Activated T-helper 2 cell treated with anti-CD3 and anti-CD28 coated beads, Interferon-gamma antibody, Interleukin-2, Interleukin-4, amounts not matched to agents 10 μg/mL and 5 μg/mL and 100 μg/mL, durations not matched to agents 14 hours and 24 hours and 36 hours (primary cell): ENCODE measurements around the gene SYT5. TPM values are rescaled to one million over a fixed set of nuclear protein-coding genes. Genes with fewer than 3 reads are reported as not detected.
A peak's percentile ranks its signal among the peaks of the same experiment; 100 is the strongest.
"Not testable (repeated sequence)": the region's sequence is repeated elsewhere in the genome, so short reads cannot be mapped to it uniquely, and the experiment has no call there.

Experiments used
- DNase-seq: peaks from one replicate; pipeline ENCODE4 v3.0.0; 2021; ENCODE audit warnings: low spot score
- H3K27ac Mint-ChIP-seq: one replicate; pipeline ENCODE4 v1.8.0; 2021; ENCODE audit warnings: mixed read lengths
- H3K27me3 Mint-ChIP-seq: one replicate; pipeline ENCODE4 v1.8.0; 2021; ENCODE audit warnings: low read depth, mixed read lengths
- H3K36me3 Mint-ChIP-seq: one replicate; pipeline ENCODE4 v1.8.0; 2021; ENCODE audit warnings: low read depth, mixed read lengths
- H3K4me1 Mint-ChIP-seq: one replicate; pipeline ENCODE4 v1.8.0; 2021; ENCODE audit warnings: low read depth, mixed read lengths
- H3K4me3 Mint-ChIP-seq: one replicate; pipeline ENCODE4 v1.8.0; 2021; ENCODE audit warnings: low read depth, mild to moderate bottlenecking, moderate library complexity, mixed read lengths
- H3K9me3 Mint-ChIP-seq: one replicate; pipeline ENCODE4 v1.8.0; 2021; ENCODE audit warnings: mixed read lengths
- intact Hi-C: fragments of 100-400 bp; cut with micrococcal nuclease; formaldehyde crosslinking; loops from one replicate; pipeline ENCODE4 v1.15.1; 2023
- total RNA-seq: library from RNA; stranded (reverse); gene quantifications from 2 replicates; pipeline ENCODE4 v1.2.3, GENCODE V29; 2022

Gene SYT5
- total RNA-seq, 1 donor from 2014 or later, result 0.23 TPM

DNA sequence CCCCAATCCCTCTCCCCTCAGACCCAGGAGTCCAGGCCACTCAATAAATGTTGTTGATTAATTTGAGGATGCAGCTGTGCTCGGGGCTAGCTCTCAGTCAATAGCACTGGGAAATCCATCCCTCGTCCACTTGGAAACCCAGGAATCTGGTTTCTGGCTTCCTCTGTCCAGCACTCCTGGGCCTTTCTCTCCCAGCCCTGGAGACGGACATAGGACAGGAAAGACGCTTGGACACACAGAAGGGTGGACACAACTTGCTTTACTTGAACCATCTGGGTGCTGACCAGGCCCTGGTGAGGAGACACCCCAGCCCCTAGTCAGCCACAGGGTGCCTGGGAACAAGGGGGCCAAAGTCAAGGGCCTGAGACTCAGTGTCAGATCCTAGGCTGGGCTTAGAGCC lies 21.7 kb downstream of the SYT5 start:
- peaks cover 6% of the 10 kb centered on the region for H3K4me1 Mint-ChIP-seq
- H3K4me3 Mint-ChIP-seq, result no peak overlapping the region
- intact Hi-C loops, result no loop called here
- no peak for DNase-seq
- H3K9me3 Mint-ChIP-seq, result peaks cover 8% of the 10 kb centered on the region
- peaks cover 18% of the 10 kb centered on the region for H3K27me3 Mint-ChIP-seq
- no peaks in the 10 kb centered on the region for H3K36me3 Mint-ChIP-seq
- no peak overlapping the region for H3K27ac Mint-ChIP-seq

DNA sequence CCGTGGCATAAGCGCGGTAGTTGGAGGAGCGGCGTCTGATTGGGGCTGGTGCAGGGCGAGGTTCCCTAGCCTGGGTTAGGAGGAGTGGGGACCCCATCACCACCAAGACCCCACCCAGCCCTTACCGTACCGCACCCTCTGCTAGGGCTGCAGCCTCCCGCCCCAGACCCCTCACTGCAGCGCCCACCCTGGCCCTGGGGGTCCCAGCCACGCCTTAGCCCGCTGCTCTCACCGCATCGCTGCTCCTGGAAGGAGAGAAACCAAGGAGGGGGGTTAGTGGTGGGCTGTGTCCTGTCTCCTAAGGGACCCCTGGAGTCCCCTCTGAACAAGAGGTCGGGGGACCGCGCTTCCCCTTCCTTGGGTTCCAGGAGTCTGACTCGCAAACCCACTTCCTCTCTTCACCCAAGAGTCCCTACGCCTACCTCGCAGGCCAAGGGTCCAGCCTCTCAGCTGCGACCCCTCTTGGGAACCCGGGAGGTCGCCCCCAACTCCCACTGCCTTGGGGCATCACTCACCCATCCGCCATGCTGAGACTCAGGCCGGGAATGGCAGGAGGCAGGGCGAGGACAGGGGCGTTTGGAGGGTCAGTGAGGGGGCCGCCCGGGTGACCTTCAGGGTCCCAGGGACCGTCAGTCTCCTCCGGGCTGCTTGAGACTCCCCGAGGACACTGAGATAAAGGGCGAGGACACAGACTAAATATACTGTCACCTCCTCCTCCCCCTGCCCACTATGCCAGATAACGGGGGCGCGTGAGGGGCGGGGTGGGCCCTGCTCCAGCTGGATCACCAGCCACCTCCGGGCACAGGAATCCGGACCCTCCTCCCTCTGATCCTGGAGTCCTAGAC lies 22.8 kb downstream of the SYT5 start, which contains the start of gene TNNI3:
Gene TNNI3, minus strand, starts transcription at position 669 of the 845 bp plus-strand sequence. Its CDS starts 143 bp downstream, at position 526.
- no peak within 1 kb of the TSS for H3K27ac Mint-ChIP-seq
- H3K4me3 Mint-ChIP-seq, result no peak within 1 kb of the TSS
- peaks cover 6% of the 10 kb centered on the region for H3K4me1 Mint-ChIP-seq
- no peak for DNase-seq
- peaks cover 9% of the 10 kb centered on the region for H3K9me3 Mint-ChIP-seq
- intact Hi-C loops, result no loop called here
- H3K36me3 Mint-ChIP-seq, result no peaks in the 10 kb centered on the region
- peaks cover 18% of the 10 kb centered on the region for H3K27me3 Mint-ChIP-seq

DNA sequence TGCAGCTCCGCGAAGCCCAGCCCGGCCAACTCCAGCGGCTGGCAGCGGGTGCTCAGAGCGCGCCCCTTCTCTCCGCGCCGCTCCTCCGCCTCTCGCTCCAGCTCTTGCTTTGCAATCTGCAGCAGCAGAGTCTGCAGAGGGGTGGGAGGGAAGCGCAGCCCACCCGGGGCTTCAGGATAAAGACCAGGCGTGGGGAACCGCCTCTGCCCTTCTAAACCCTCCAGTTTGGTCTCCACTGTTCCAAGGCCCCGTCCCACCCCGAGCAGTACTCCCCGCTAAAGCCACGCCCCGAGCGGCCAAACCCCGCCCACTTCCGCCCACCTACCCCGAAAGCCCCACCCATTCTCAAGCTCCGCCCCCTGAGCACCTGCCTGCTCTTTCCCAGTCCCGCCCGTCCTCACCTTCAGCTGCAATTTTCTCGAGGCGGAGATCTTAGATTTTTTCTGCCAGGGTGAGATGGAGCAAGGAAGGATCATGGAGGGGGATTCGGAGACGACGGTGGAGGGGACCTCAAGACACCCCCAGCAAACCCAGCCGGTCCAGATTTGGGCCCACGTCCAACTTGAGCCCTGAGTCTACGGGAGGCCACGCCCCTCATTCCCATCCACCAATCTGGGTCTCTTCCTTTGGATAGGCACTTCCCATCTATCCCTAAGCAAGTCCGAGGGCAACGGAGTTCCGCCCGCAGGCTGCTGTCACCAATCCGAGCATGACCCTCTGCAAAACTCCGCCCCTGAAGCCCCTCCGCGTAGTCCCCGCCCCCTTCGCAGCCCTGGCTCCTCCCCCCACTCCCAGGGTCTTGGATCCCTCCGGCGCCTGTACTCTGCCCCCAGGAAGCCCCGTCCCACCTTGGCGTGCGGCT lies 23.7 kb downstream of the SYT5 start:
- no peak overlapping the region for H3K27ac Mint-ChIP-seq
- H3K9me3 Mint-ChIP-seq, result peaks cover 17% of the 10 kb centered on the region
- H3K27me3 Mint-ChIP-seq, result peaks cover 18% of the 10 kb centered on the region
- no peak for DNase-seq
- H3K4me3 Mint-ChIP-seq, result no peak overlapping the region
- peaks cover 4% of the 10 kb centered on the region for H3K36me3 Mint-ChIP-seq
- intact Hi-C loops, result no loop called here
- H3K4me1 Mint-ChIP-seq, result peaks cover 11% of the 10 kb centered on the region

DNA sequence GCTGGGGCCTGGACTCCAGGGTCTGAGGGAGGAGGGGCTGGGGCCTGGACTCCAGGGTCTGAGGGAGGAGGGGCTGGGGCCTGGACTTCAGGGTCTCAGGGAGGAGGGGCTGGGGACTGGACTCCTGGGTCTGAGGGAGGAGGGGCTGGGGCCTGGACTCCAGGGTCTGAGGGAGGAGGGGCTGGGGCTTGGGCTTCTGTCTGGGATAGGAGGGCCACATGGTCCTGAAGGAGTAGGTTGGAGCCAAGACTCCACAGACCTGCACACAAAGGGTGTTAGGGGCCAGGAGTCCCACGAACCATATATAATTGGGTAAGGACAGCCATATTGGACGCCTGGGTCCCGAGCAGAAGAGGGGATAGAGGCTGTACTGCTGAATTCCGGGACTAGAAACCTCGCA lies 24.3 kb downstream of the SYT5 start:
- H3K4me1 Mint-ChIP-seq, result peaks cover 11% of the 10 kb centered on the region
- not testable (repeated sequence) for H3K36me3 Mint-ChIP-seq

DNA sequence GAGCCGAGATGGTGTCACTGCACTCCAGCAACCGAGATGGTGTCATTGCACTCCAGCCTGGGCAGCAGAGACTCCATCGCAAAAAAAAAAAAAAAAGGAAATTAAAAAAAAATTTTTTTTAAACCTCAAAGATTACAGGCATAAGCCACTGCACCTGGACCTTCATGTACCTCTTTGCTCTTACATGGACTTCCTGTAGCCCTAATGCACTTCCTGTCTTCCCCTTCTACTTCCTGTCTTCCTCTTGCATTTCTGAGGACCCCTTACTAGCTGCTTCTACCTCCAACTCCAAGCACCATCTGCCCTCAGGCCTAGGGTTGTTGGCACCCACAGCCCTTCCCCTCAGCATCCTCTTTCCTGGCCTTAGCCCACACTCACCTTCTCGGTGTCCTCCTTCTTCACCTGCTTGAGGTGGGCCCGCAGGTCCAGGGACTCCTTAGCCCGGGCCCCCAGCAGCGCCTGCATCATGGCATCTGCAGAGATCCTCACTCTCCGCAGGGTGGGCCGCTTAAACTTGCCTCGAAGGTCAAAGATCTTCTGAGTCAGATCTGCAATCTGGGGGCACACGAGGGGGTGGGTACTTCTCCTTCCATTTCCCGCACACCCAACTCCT lies 26.3 kb downstream of the SYT5 start:
- no peak overlapping the region for H3K27ac Mint-ChIP-seq
- H3K36me3 Mint-ChIP-seq, result peaks cover 4% of the 10 kb centered on the region
- H3K4me3 Mint-ChIP-seq, result no peak overlapping the region
- peaks cover 19% of the 10 kb centered on the region for H3K9me3 Mint-ChIP-seq
- DNase-seq, result no peak
- H3K4me1 Mint-ChIP-seq, result peaks cover 11% of the 10 kb centered on the region
- H3K27me3 Mint-ChIP-seq, result peaks cover 19% of the 10 kb centered on the region
- intact Hi-C loops, result no loop called here

More for the DNA sequence above, 24.3 kb downstream of the SYT5 start:
- DNase-seq, H3K27ac Mint-ChIP-seq, intact Hi-C loops, H3K4me3 Mint-ChIP-seq: not testable (repeated sequence)
- H3K27me3 Mint-ChIP-seq, result peaks cover 18% of the 10 kb centered on the region
- peaks cover 19% of the 10 kb centered on the region for H3K9me3 Mint-ChIP-seq

DNA sequence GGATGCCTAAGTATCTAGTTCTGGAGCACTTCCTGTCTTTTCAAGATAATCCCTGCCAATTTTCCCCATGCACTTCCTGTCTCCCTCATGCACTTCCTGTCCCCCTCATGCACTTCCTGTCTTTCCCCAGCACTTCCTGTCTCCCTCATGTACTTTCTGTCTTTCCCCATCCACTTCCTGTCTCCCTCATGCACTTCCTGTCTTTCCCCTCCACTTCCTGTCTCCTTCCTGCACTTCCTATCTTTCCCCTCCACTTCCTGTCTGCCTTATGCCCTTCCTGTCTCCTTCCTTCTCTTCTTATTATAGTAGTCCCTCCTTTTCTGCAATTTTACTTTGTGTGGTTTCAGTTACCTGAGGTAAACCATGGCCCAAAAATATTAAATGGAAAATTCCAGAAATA lies 28.1 kb downstream of the SYT5 start:
- H3K4me3 Mint-ChIP-seq, result no peak overlapping the region
- H3K4me1 Mint-ChIP-seq, result peaks cover 11% of the 10 kb centered on the region
- peak overlapping the region; percentile 50 for H3K27ac Mint-ChIP-seq
- H3K36me3 Mint-ChIP-seq, result peaks cover 4% of the 10 kb centered on the region
- no peak for DNase-seq
- peaks cover 19% of the 10 kb centered on the region for H3K9me3 Mint-ChIP-seq
- intact Hi-C loops, result no loop called here
- peaks cover 24% of the 10 kb centered on the region for H3K27me3 Mint-ChIP-seq

DNA sequence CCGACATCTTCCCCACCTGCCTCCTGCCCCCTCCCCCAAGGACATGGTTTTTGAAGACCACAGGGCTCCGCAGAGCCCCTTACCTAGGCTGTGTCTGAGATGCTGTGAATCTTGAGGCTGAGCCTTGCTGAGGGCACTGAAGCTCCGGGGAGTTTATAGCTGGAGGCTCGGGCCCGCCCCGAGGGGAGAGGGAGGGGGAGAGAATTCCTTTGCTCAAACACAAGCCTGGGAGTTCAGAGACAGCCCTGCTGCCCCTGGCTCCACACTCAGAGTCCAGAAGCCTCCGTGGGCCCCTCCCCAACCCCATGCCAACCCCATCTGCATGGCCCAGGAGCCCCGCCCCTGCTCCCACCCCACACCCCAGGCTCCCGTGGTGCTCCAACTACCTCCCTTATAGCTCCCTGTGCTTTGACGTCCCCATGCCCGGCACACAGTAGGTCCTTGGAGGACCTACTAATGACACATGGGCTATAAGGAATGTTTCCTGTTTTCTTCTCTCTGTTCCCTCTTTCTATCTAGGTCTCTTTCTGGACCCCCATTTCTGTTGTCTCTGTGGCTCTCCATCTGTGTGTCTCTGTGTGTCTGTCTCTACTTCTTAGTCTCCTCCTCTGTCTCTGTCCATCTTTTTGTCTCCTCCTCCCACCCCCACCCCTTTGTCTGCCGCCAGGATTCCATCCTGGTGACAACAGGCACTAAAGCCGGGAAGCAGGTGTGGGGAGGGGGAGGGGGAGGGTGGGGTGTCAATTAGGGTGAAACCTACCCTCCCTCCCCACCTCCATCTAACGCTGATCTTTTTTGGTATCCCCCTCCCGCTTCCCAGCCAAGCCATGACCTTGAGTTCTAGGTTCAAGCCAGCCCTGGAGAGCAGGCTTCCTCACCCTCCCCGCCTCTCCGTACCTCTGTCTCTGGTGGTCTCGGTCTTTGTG lies 30.7 kb downstream of the SYT5 start, which contains the start of gene TNNT1:
Gene TNNT1, minus strand, starts transcription at position 129 of the 926 bp plus-strand sequence. CDS start 2,049 bp downstream, outside the sequence.
- Mint-ChIP-seq H3K9me3 (peaks cover 18% of the 10 kb centered on the region), H3K27me3 (peaks cover 31% of the 10 kb centered on the region), H3K27ac (no peak within 1 kb of the TSS), H3K36me3 (peaks cover 4% of the 10 kb centered on the region), H3K4me1 (peaks cover 12% of the 10 kb centered on the region), H3K4me3 (no peak within 1 kb of the TSS)
- intact Hi-C loops, result no loop called here
- no peak for DNase-seq

DNA sequence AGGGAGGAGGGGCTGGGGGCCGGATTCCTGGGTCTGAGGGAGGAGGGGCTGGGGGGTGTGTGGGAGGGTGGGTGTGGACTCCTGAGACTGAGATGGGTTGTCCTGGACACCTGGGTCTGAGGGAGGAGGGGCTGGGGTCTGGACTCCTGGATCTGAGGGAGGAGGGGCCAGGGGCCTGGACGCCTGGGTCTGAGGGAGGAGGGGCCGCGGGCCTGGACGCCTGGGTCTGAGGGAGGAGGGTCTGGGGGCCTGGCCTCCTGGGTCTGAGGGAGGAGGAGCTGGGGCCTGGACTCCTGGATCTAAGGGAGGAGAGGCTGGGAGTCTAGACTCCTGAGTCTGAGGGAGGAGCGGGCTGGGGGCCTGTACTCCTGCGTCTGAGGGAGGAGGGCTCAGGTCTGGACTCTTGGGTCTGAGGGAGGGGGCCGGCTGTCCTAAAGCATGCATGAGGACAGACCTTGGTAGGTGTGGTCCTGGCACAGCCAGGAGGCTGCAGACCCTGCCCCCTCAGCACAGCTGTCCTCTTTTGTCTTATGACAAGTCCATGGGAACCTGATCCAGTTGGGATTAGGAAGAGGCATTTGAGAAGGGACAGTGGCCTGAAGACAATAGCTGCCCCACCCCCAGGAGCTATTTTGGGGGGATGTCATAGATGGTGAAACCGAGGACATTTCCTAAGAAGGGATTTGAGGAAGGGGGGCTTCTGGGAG lies 32.4 kb downstream of the SYT5 start:
- intact Hi-C loops, result no loop called here
- peaks cover 4% of the 10 kb centered on the region for H3K36me3 Mint-ChIP-seq
- peaks cover 11% of the 10 kb centered on the region for H3K9me3 Mint-ChIP-seq
- no peak overlapping the region for H3K4me3 Mint-ChIP-seq
- no peak for DNase-seq
- no peak overlapping the region for H3K27ac Mint-ChIP-seq
- peaks cover 35% of the 10 kb centered on the region for H3K27me3 Mint-ChIP-seq
- peaks cover 6% of the 10 kb centered on the region for H3K4me1 Mint-ChIP-seq

DNA sequence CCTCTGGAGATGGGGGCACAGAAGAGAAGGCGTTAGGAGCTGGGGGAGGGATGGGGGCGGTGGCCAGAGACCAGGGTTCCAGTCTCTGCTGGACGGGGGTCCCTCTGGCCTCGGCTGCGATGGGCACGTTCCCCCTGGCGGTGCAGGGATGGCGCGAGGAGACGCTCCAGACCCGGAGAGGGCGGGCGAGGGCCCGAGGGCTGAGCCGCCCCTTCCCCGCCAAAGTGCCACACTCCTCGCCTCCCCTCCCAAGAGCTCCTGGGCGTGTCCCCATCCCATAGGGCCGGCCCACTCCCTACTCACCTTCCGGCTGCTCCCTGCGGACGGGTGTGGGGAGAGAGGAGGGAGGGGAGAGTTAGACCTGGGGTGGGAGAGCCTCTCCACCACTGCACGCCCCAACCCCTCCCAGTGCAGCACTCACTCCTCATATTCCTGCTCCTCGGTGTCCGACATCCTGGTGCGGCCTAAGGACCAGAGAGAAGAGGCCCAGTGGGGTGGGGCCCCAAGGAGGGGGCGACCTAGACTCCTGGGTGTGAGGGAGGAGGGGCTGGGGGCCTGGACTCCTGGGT lies 33.3 kb downstream of the SYT5 start:
- no peak for DNase-seq
- Mint-ChIP-seq H3K9me3 (peaks cover 5% of the 10 kb centered on the region), H3K4me1 (peaks cover 1% of the 10 kb centered on the region), H3K27ac (no peak overlapping the region), H3K4me3 (no peak overlapping the region), H3K36me3 (no peaks in the 10 kb centered on the region), H3K27me3 (peaks cover 35% of the 10 kb centered on the region)
- intact Hi-C loops, result no loop called here

DNA sequence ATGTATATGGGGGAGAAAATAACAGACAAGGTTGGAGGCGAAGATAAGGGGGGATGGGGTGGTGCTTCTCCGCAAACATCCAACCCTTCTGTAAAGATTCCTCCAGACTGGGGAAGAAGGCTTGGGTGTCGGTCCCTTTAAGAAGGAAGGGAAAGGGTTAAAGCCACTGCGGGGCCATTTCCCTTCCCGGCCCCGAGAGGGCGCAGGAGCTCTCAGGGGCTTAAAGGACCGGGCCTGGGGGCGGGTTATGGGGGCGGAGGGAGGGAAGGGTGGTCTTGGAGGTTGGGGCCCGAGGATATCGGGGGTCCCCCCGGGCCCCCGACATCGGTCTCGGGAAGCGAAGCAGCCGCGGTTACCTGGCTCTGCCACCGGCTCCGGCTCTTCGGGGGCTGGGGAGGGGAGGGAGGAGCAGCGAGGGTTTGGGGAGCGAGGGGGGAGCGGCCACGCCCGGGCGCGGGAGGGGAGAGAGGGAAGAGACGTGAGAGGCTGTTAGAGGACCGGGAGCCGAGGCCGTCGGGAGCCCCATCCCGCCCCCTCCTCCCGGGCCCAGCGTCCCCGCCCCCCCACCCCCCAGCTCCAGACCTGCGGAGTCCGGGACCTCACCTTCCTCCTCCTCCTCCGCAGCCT lies 33.9 kb downstream of the SYT5 start:
- H3K4me1 Mint-ChIP-seq, result peaks cover 1% of the 10 kb centered on the region
- H3K36me3 Mint-ChIP-seq, result no peaks in the 10 kb centered on the region
- H3K9me3 Mint-ChIP-seq, result no peaks in the 10 kb centered on the region
- no peak overlapping the region for H3K4me3 Mint-ChIP-seq
- peaks cover 36% of the 10 kb centered on the region for H3K27me3 Mint-ChIP-seq
- no peak for DNase-seq
- no peak overlapping the region for H3K27ac Mint-ChIP-seq
- intact Hi-C loops, result no loop called here

DNA sequence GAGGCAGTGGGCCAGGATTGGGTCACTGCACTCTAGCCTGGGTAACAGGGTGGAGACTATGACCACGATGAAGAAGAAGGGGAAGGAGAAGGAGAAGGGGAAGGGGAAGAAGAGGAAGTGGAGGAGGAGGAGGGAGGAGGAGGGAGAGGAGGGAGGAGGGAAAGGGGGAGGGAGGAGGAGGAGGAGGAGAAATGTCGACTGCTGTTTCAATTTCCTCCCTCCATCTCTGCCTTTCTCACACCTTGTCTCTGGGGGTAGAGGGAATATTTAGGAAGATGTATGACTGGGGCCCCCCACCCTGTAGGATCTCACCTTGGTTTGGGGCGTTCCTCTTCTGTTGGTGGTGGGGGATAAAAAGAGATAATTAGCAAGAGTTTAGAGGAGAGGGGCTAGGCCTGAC lies 34.9 kb downstream of the SYT5 start:
- intact Hi-C loops, result no loop called here
- Mint-ChIP-seq H3K27ac (no peak overlapping the region), H3K4me3 (no peak overlapping the region), H3K4me1 (peaks cover 1% of the 10 kb centered on the region), H3K27me3 (peaks cover 34% of the 10 kb centered on the region), H3K9me3 (no peaks in the 10 kb centered on the region), H3K36me3 (no peaks in the 10 kb centered on the region)
- DNase-seq, result no peak
